GM12878 (cell line): ENCODE measurements around the gene DNAJB2. TPM values are rescaled to one million over a fixed set of nuclear protein-coding genes. Genes with fewer than 3 reads are reported as not detected.

ENCODE experiments used
- ATAC-seq: fragments of 200-7000 bp; cut with Tn5 transposase; 3 replicates; pipeline ENCODE4 v1.9.1; 2020; ENCODE audit warnings: mild to moderate bottlenecking, moderate library complexity
- BruUV-seq: library from RNA; stranded (reverse); fragments of 400-500 nt; replicated peaks from 2 replicates; lab custom pipeline; 2021; lab: Mats Ljungman, UMichigan
- CTCF ChIA-PET: fragments of 300-600 bp; sonication (Branson Sonifier 250); formaldehyde crosslinking; extraction: SDS; loops from one replicate; lab custom pipeline; 2021; ENCODE audit warnings: inconsistent platforms; lab: Yijun Ruan, JAX
- POLR2A ChIA-PET: fragments of 350-600 bp; formaldehyde crosslinking; extraction: SDS; loops from one replicate; lab custom pipeline; 2021; ENCODE audit warnings: inconsistent platforms; lab: Charles Lee
- RAD21 ChIA-PET: fragments of 300-600 bp; sonication (Branson Sonifier 250); formaldehyde crosslinking; loops from one replicate; lab custom pipeline; 2023; ENCODE audit warnings: antibody characterized with exemption; ENCODE audit not compliant: unreplicated experiment; lab: Charles Lee
- SMC1A ChIA-PET: fragments of 300-600 bp; sonication (Branson Sonifier 250); formaldehyde crosslinking; loops from one replicate; lab custom pipeline; 2023; ENCODE audit not compliant: unreplicated experiment, uncharacterized antibody; lab: Charles Lee
- DNase-seq: peaks from one replicate; pipeline ENCODE4 v3.0.0-alpha.2; 2011; ENCODE audit warnings: low read depth, low spot score
- FAIRE-seq: peaks from 3 replicates; lab custom pipeline; 2011; peaks lifted over from hg19 to GRCh38; lab: Jason Lieb, UNC
- H2AFZ ChIP-seq: 2 replicates; pipeline ENCODE4 v1.6.0; 2011; ENCODE audit warnings: low read depth, low read length, control low read depth; ENCODE audit not compliant: control insufficient read depth
- H3K27ac ChIP-seq: 2 replicates; pipeline ENCODE4 v1.5.1; 2011; ENCODE audit warnings: control low read depth; ENCODE audit not compliant: control insufficient read depth, insufficient read depth
- H3K27me3 ChIP-seq, 2 experiments: replicated peaks in 1 of 2; 2 replicates each; pipeline versions ENCODE4 v1.6.0 to v1.6.1; 2011; ENCODE audit warnings: low read length in 1 of 2; ENCODE audit not compliant: control insufficient read depth in 2 of 2, insufficient read depth in 2 of 2
- H3K36me3 ChIP-seq, 2 experiments: 2 replicates each; pipeline ENCODE4 v1.5.1; 2011; ENCODE audit warnings: low read length in 1 of 2; ENCODE audit not compliant: control insufficient read depth in 2 of 2, insufficient read depth in 2 of 2
- H3K4me1 ChIP-seq: 2 replicates; pipeline ENCODE4 v1.6.1; 2011; ENCODE audit warnings: mild to moderate bottlenecking, low read length, moderate library complexity, mixed read lengths; ENCODE audit not compliant: control insufficient read depth, insufficient read depth
- H3K4me2 ChIP-seq: 2 replicates; pipeline ENCODE4 v1.6.0; 2011; ENCODE audit warnings: control low read depth; ENCODE audit not compliant: control insufficient read depth, insufficient read depth
- H3K4me3 ChIP-seq: fragments of 200-600 bp; sonication (generic); 2 replicates; pipeline ENCODE4 v1.5.1; 2016
- H3K79me2 ChIP-seq: 2 replicates; pipeline ENCODE4 v1.6.0; 2011; ENCODE audit warnings: low read length; ENCODE audit not compliant: control insufficient read depth, insufficient read depth
- H3K9ac ChIP-seq: 2 replicates; pipeline ENCODE4 v1.8.0; 2011; ENCODE audit warnings: low read length, control low read depth, mixed read lengths; ENCODE audit not compliant: control insufficient read depth, insufficient read depth
- H3K9me3 ChIP-seq: replicated peaks from 3 replicates; pipeline ENCODE4 v1.5.1; 2011; ENCODE audit warnings: mild to moderate bottlenecking, low read length; ENCODE audit not compliant: control insufficient read depth, insufficient read depth
- H4K20me1 ChIP-seq: 2 replicates; pipeline ENCODE4 v1.6.0; 2011; ENCODE audit not compliant: control insufficient read depth, insufficient read depth
- ELK1 ChIP-seq: IDR thresholded peaks from 2 replicates; pipeline ENCODE4 v1.6.1; 2012; ENCODE audit warnings: low read depth, low read length, improper control_type of control experiment
- EZH2 ChIP-seq: IDR thresholded peaks from 2 replicates; pipeline ENCODE4 v1.6.1; 2012; ENCODE audit warnings: low read depth, mild to moderate bottlenecking, control low read depth, inconsistent platforms, low read length, borderline replicate concordance; ENCODE audit not compliant: control insufficient read depth
- GATAD2B ChIP-seq: fragments of 450-650 bp; conservative IDR thresholded peaks from 2 replicates; pipeline ENCODE4 v1.6.1; 2017; ENCODE audit warnings: low read depth, mild to moderate bottlenecking, moderate library complexity
- HDAC2 ChIP-seq: fragments of 200-600 bp; sonication (generic); IDR thresholded peaks from 2 replicates; pipeline ENCODE4 v1.6.1; 2017
- IRF3 ChIP-seq: fragments of 450-650 bp; IDR thresholded peaks from 2 replicates; pipeline ENCODE4 v1.6.1; 2014; ENCODE audit warnings: mild to moderate bottlenecking
- MAX ChIP-seq: IDR thresholded peaks from 2 replicates; pipeline ENCODE4 v1.6.1; 2012; ENCODE audit warnings: low read depth, low read length, improper control_type of control experiment
- MLLT1 ChIP-seq: fragments of 450-650 bp; IDR thresholded peaks from 2 replicates; pipeline ENCODE4 v1.6.1; 2016; ENCODE audit warnings: mild to moderate bottlenecking
- NR2F1 ChIP-seq: fragments of 450-650 bp; conservative IDR thresholded peaks from 2 replicates; pipeline ENCODE4 v1.6.1; 2017; ENCODE audit warnings: mild to moderate bottlenecking
- PAX8 ChIP-seq: fragments of 450-650 bp; IDR thresholded peaks from 2 replicates; pipeline ENCODE4 v1.6.1; 2017; ENCODE audit warnings: mild to moderate bottlenecking, moderate library complexity
- POLR2A ChIP-seq: IDR thresholded peaks from 2 replicates; pipeline ENCODE4 v1.6.1; 2011; ENCODE audit warnings: low read depth, mild to moderate bottlenecking, low read length
- RB1 ChIP-seq: fragments of 450-650 bp; formaldehyde crosslinking; IDR thresholded peaks from 2 replicates; pipeline ENCODE4 v1.6.1; 2017; ENCODE audit warnings: mild to moderate bottlenecking, borderline replicate concordance
- USF1 ChIP-seq: IDR thresholded peaks from 2 replicates; pipeline ENCODE4 v1.6.1; 2011; ENCODE audit warnings: borderline replicate concordance, low read depth, mild to moderate bottlenecking, moderate library complexity, mixed read lengths, low read length; ENCODE audit not compliant: insufficient read depth; ENCODE audit errors: extremely low read length
- ZBTB40 ChIP-seq: fragments of 450-650 bp; IDR thresholded peaks from 2 replicates; pipeline ENCODE4 v1.6.1; 2016; ENCODE audit warnings: mild to moderate bottlenecking, moderate library complexity, borderline replicate concordance
- ZNF207 ChIP-seq: fragments of 450-650 bp; IDR thresholded peaks from 2 replicates; pipeline ENCODE4 v1.6.1; 2014; ENCODE audit warnings: antibody characterized with exemption, mild to moderate bottlenecking, borderline replicate concordance
- ZNF24 ChIP-seq: fragments of 450-650 bp; IDR thresholded peaks from 2 replicates; pipeline ENCODE4 v1.6.1; 2017; ENCODE audit warnings: antibody characterized with exemption, mild to moderate bottlenecking
- ZNF384 ChIP-seq: IDR thresholded peaks from 2 replicates; pipeline ENCODE4 v1.6.1; 2012; ENCODE audit warnings: low read depth, mild to moderate bottlenecking, low read length, improper control_type of control experiment, borderline replicate concordance
- ZNF622 ChIP-seq: fragments of 450-650 bp; IDR thresholded peaks from 2 replicates; pipeline ENCODE4 v1.6.1; 2017; ENCODE audit warnings: mild to moderate bottlenecking, inconsistent platforms
- WGBS: methylation state at CpG from one replicate; pipeline ENCODE4 v1.1.6; 2016; ENCODE audit warnings: low lambda C conversion rate; ENCODE audit not compliant: insufficient replicate concordance, insufficient coverage; ENCODE audit errors: missing lambda C conversion rate; 5-methylcytosine and 5-hydroxymethylcytosine counted together
- in situ Hi-C: fragments of 300-500 bp; cut with MboI; formaldehyde crosslinking; loops from 9 replicates; pipeline ENCODE4 v1.14.3; 2018; ENCODE audit warnings: mixed read lengths
- intact Hi-C: fragments of 100-400 bp; cut with micrococcal nuclease; formaldehyde crosslinking; loops from one replicate; pipeline ENCODE4 v1.14.2; 2022; ENCODE audit not compliant: unreplicated experiment
- polyA plus RNA-seq, 11 experiments: library from polyadenylated mRNA; depleted of rRNA in 4 of 11; unstranded in 6 of 11; stranded (reverse) in 5 of 11; fragments of >200 nt; fragmentation: Nextera tagmentation in 4 of 11; fragmentation: Illumina TruSeq in 1 of 11; extraction: Ambion mirVana in 4 of 11; extraction: Trizol in 1 of 11; gene quantifications; 1 replicate in 1 of 11; 2 replicates in 10 of 11; pipeline versions ENCODE4 v1.2.1 to v1.2.3, GENCODE V29; 2011 to 2016; ENCODE audit warnings: inconsistent platforms in 2 of 11, missing spikeins in 2 of 11, low read depth in 1 of 11
- total RNA-seq, 4 experiments: library from RNA; depleted of rRNA in 3 of 4; stranded (reverse); fragments of >200 nt in 3 of 4; fragmentation: Illumina TruSeq in 1 of 4; extraction: Trizol in 1 of 4; gene quantifications; 2 replicates each; pipeline versions ENCODE4 v1.2.1 to v1.2.3, GENCODE V29; 2013 to 2021

DNAJB2 gene
- total and polyA plus RNA-seq, 10 of the 15 experiments (the other 5 are each of a cell fraction or from before 2014, with no cell fraction given): 0.26 to 36.5 (median 12.5) TPM

- FAIRE-seq: no peak
- Histone ChIP-seq H3K4me1 (peaks cover under 1% of the 10 kb centered on the region; the same call in 1 of the 2 replicates), H3K79me2 (no peaks in the 10 kb centered on the region), H3K4me3 (no peak overlapping the region), H2AFZ (no peak overlapping the region), H3K4me2 (no peak overlapping the region), H3K9ac (no peak overlapping the region), H3K36me3 (no peaks in the 10 kb centered on the region), H3K27ac (no peak overlapping the region), H3K27me3 (no peaks in the 10 kb centered on the region), H4K20me1 (no peaks in the 10 kb centered on the region), H3K9me3 (no peaks in the 10 kb centered on the region)
- RAD21 ChIA-PET: no interaction called here
- 70% methylated on average over 4 of the region's 4 CpGs for WGBS
- intact Hi-C loops: no loop called here
- no TSS peak for BruUV-seq
- ATAC-seq: no peak
- SMC1A ChIA-PET: no interaction called here
- in situ Hi-C loops: no loop called here
- DNase-seq: no peak
- POLR2A ChIA-PET: interaction anchor here (0.6 kb wide), 1 partner anchor 19 kb away, joined by 7 read pairs; the partner anchor contains the start of gene TUBA4A
- CTCF ChIA-PET: interaction anchor here (13.5 kb wide), 1 partner anchor 21 kb away, joined by 257 read pairs; no protein-coding TSS in a partner anchor
- TF ChIP-seq ZNF622: no peak
- no peak for TF ChIP-seq ZNF24
- TF ChIP-seq MAX: no peak
- no peak for TF ChIP-seq ZNF207
- no peak for TF ChIP-seq MLLT1
- no peak for TF ChIP-seq ELK1
- no peak for TF ChIP-seq RB1
- no peak for TF ChIP-seq POLR2A
- no peak for TF ChIP-seq ZNF384
- no peak for TF ChIP-seq ZBTB40
- no peak for TF ChIP-seq NR2F1
- no peak for TF ChIP-seq IRF3
- TF ChIP-seq EZH2: no peak
- TF ChIP-seq GATAD2B: no peak
- no peak for TF ChIP-seq PAX8
- TF ChIP-seq HDAC2: no peak
- no peak for TF ChIP-seq USF1
These were observed 6.8 kb upstream of the DNAJB2 start for GRCh38 chr2:219272356-219272755.
